Nephron progenitor cell (in vitro differentiated cells): ENCODE data around the gene DNAAF3.
A peak's percentile ranks its signal among the peaks of the same experiment; 100 is the strongest.

Source experiments
- DNase-seq: peaks from one replicate; pipeline ENCODE4 v3.0.0; 2021
- H3K27ac Mint-ChIP-seq: 2 replicates; pipeline ENCODE4 v1.8.0; 2021; ENCODE audit warnings: mild to moderate bottlenecking, moderate library complexity, mixed read lengths
- H3K27me3 Mint-ChIP-seq: 2 replicates; pipeline ENCODE4 v1.8.0; 2021; ENCODE audit warnings: mild to moderate bottlenecking, low read depth, mixed read lengths; ENCODE audit not compliant: poor library complexity
- H3K36me3 Mint-ChIP-seq: 2 replicates; pipeline ENCODE4 v1.8.0; 2021; ENCODE audit warnings: low read depth, mixed read lengths
- H3K4me1 Mint-ChIP-seq: 2 replicates; pipeline ENCODE4 v1.8.0; 2021; ENCODE audit warnings: mixed read lengths
- H3K4me3 Mint-ChIP-seq: 2 replicates; pipeline ENCODE4 v1.8.0; 2021; ENCODE audit warnings: mild to moderate bottlenecking, moderate library complexity, mixed read lengths
- H3K9me3 Mint-ChIP-seq: 2 replicates; pipeline ENCODE4 v1.8.0; 2021; ENCODE audit warnings: mild to moderate bottlenecking, moderate library complexity, mixed read lengths
- TF ChIP-seq, protein P1 (sequence below): fragments of 200-600 bp; sonication (generic); IDR thresholded peaks from 2 replicates; pipeline ENCODE4 v1.5.0; 2021; ENCODE audit warnings: antibody characterized with exemption

The DNAAF3 gene

DNA sequence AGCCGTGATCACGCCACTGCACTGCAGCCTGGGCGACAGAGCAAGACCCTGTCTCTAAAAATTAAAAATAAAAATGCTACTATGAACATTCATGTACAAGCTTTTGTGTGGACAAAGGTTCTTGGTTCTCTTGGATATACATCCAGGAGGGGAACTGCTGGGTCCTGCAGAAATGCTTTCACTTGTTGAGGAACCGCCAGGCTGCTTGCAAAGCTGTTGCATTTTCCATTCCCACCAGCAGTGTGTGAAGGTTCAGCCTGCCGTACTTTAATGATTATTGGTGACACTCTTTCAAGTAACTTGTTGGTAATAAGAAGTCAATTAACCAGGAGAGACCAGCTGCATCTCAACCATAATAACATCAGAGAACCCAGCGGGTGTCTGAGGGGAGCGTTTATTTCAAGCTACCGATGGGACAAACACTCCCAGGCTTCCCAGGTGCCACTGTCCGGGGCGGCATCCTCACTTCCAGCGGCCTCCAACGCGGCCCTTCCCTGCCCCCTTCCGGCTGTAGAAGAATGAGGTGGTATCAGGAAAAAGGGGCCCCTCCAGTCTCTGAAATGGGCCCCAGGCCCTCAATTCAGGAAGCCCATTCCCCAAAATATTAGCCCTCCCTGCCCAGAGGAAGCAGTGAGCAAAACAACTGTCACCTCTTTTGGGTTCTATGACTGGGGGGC is 33.8 kb downstream of the DNAAF3 start:
- no peaks in the 10 kb centered on the region for H3K9me3 Mint-ChIP-seq
- TF ChIP-seq, protein P1, sequence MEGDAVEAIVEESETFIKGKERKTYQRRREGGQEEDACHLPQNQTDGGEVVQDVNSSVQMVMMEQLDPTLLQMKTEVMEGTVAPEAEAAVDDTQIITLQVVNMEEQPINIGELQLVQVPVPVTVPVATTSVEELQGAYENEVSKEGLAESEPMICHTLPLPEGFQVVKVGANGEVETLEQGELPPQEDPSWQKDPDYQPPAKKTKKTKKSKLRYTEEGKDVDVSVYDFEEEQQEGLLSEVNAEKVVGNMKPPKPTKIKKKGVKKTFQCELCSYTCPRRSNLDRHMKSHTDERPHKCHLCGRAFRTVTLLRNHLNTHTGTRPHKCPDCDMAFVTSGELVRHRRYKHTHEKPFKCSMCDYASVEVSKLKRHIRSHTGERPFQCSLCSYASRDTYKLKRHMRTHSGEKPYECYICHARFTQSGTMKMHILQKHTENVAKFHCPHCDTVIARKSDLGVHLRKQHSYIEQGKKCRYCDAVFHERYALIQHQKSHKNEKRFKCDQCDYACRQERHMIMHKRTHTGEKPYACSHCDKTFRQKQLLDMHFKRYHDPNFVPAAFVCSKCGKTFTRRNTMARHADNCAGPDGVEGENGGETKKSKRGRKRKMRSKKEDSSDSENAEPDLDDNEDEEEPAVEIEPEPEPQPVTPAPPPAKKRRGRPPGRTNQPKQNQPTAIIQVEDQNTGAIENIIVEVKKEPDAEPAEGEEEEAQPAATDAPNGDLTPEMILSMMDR, result no peak
- H3K4me1 Mint-ChIP-seq, result peaks cover 31% of the 10 kb centered on the region
- H3K27me3 Mint-ChIP-seq, result peaks cover 14% of the 10 kb centered on the region
- H3K36me3 Mint-ChIP-seq, result no peaks in the 10 kb centered on the region
- H3K27ac Mint-ChIP-seq, result peak overlapping the region; percentile 46
- no peak for DNase-seq
- H3K4me3 Mint-ChIP-seq, result no peak overlapping the region

DNA sequence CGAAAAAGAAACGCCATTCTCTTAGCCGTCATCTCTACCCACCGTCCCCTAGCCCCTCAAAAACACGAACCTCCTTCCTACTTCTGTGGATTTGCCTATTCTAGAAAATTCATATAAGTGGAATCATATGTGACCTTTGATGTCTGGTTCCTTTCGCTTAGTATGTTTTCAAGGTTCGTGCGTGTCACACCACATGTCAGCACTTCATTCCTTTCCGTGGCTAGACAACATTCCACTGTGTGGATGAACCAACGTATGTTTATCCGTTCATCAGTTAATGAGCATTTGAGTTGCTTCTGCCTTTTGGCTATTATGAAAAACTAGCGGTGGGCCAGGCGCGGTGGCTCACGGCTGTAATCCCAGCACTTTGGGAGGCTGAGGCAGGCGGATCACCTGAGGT is 35.0 kb downstream of the DNAAF3 start:
- Mint-ChIP-seq H3K9me3 (no peaks in the 10 kb centered on the region), H3K27ac (no peak overlapping the region), H3K36me3 (no peaks in the 10 kb centered on the region), H3K27me3 (peaks cover 21% of the 10 kb centered on the region), H3K4me3 (no peak overlapping the region), H3K4me1 (peaks cover 36% of the 10 kb centered on the region)
- no peak for DNase-seq
- TF ChIP-seq, protein P1, result no peak

DNA sequence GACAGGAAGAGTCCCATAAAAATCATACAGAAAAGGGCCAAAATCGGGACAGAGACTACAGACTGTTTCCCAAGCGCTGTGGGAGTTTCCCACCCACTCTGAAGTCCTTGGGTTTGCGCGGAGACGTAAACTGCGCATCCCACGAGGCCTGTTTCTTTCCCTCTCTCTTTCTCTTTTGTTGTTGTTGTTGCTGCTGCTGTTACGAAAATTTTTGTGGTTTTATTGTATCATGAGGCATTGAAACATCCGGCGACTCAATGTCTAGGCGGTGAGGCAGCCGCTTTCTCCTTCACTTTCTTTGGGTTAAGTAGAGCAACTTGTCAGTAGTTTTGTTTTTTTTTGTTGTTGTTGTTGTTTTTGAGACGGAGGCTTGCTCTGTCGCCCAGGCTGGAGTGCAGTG is 47.4 kb downstream of the DNAAF3 start:
- no peaks in the 10 kb centered on the region for H3K9me3 Mint-ChIP-seq
- TF ChIP-seq, protein P1, result no peak
- H3K27ac Mint-ChIP-seq, result no peak overlapping the region
- H3K27me3 Mint-ChIP-seq, result peaks cover 39% of the 10 kb centered on the region
- H3K4me1 Mint-ChIP-seq, result peaks cover 52% of the 10 kb centered on the region
- no peak for DNase-seq
- H3K36me3 Mint-ChIP-seq, result no peaks in the 10 kb centered on the region
- peak overlapping the region; percentile 93 for H3K4me3 Mint-ChIP-seq

- peak; percentile 57 for DNase-seq
- H3K9me3 Mint-ChIP-seq, result no peaks in the 10 kb centered on the region
- peak overlapping the region; percentile 99 for H3K27ac Mint-ChIP-seq
- H3K4me1 Mint-ChIP-seq, result peaks cover 52% of the 10 kb centered on the region
- no peaks in the 10 kb centered on the region for H3K36me3 Mint-ChIP-seq
- H3K4me3 Mint-ChIP-seq, result peak overlapping the region; percentile 93
- peaks cover 35% of the 10 kb centered on the region for H3K27me3 Mint-ChIP-seq
- TF ChIP-seq, protein P1, result no peak
Observed at GRCh38 chr19:55118401-55118991, 47.9 kb downstream of the DNAAF3 start.

DNA sequence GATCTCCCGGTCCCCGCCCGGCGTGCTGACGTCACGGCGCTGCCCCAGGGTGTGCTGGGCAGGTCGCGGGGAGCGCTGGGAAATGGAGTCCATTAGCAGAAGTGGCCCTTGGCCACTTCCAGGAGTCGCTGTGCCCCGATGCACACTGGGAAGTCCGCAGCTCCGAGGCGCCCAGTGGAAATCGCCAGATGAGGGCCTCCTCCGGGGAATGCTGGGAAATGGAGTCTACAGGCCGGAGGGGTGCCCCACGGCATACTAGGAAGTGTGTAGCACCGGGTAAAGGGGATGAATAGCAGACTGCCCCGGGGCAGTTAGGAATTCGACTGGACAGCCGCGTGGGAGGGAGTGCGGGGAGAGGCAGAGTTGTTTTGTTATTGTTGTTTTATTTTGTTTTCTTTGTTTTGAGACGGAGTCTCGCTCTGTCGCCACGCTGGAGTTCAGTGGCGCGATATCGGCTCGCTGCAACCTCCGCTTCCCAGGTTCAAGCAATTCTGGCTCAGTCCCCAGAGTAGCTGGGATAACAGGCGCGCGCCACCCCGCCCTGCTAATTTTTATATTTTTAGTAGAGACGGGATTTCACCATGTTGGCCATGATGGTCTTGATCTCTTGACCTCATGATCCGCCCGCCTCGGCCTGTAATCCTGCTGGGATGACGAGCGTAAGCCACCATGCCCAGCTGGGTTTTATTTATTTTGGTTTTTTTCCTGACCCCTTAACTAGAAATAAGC is 48.6 kb downstream of the DNAAF3 start:
- Mint-ChIP-seq H3K27ac (peak overlapping the region; percentile 99), H3K36me3 (no peaks in the 10 kb centered on the region), H3K9me3 (no peaks in the 10 kb centered on the region), H3K4me3 (peak overlapping the region; percentile 93), H3K27me3 (peaks cover 28% of the 10 kb centered on the region), H3K4me1 (peaks cover 56% of the 10 kb centered on the region)
- TF ChIP-seq, protein P1, result no peak
- DNase-seq, result peak; percentile 96
